D341Med (cell line): ENCODE measurements around the gene PFN1.
"Not testable (repeated sequence)": the region's sequence is repeated elsewhere in the genome, so short reads cannot be mapped to it uniquely, and the experiment has no call there.

ENCODE experiments used
- DNase-seq: peaks from one replicate; pipeline ENCODE4 v3.0.0; 2012; ENCODE audit warnings: low spot score

Gene PFN1

DNA sequence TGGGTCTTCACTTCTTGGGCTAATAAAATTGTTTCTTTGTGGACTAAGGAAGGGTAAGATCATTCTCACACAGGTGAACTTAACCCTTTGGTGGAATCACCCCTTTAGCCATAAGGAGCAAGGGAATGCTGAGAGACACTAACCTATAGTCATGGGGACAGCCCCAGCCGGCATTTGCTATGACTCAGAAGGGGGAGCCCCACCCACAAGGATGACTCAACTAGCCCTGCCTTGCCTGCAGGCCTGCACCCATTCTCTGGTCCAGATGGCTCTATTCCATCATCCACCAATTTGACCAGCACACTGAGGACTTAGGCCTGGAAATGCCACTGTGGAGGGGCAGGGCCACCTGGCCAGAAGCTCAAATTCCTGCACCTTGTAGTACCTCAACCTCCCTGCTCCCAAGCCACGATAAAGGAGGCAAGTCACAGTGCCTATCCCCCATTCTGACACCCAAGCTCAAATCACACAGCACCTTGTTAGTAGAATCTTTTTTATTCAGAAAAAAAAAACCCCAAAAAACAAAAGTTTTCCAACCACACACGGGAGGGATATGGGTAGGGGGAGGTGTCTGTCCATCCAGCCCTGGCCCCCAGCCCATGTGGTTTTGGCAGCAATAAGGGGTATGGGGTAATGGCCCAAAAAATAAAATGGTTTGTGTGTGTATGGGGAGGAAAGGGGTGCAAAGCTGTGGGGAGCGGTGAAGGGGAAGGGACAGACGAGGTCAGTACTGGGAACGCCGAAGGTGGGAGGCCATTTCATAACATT is 3.0 kb downstream of the PFN1 start:
- DNase-seq, result no peak

DNA sequence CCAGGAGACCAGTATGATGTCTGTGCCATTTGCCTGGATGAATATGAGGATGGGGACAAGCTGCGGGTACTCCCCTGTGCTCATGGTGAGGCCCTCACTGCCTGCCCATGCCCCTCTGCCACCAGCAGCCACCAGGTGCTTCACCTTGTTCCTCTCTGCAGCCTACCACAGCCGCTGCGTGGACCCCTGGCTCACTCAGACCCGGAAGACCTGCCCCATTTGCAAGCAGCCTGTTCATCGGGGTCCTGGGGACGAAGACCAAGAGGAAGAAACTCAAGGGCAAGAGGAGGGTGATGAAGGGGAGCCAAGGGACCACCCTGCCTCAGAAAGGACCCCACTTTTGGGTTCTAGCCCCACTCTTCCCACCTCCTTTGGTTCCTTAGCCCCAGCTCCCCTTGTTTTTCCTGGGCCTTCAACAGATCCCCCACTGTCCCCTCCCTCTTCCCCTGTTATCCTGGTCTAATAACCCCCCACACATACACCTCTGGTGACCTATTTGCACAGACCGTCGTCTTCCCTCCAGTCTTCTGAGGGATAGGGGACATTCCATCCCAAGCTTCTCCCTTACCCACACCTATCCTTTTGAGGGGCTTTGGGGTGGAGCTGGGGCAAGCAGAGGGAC is 3.7 kb downstream of the PFN1 start:
- no peak for DNase-seq

DNA sequence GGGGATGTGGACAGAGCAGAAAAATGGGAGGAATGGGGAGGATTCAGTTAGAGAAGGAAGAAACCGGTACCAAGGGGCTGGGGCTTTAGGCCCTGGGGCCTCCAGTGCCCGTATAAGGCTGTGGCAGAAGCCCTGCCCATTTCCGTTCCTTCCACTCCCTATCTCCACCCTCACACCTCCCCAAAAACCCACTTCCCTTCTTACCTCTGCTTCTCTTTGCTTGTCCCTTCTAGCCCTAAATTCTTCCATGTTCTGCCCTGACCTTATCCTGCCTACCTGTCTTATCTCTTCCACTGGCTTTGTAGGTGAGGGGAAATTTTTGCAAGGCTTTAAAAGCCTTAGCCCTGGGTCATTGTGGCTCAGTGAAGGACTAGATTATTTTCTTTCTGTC is 4.2 kb downstream of the PFN1 start:
- no peak for DNase-seq

DNA sequence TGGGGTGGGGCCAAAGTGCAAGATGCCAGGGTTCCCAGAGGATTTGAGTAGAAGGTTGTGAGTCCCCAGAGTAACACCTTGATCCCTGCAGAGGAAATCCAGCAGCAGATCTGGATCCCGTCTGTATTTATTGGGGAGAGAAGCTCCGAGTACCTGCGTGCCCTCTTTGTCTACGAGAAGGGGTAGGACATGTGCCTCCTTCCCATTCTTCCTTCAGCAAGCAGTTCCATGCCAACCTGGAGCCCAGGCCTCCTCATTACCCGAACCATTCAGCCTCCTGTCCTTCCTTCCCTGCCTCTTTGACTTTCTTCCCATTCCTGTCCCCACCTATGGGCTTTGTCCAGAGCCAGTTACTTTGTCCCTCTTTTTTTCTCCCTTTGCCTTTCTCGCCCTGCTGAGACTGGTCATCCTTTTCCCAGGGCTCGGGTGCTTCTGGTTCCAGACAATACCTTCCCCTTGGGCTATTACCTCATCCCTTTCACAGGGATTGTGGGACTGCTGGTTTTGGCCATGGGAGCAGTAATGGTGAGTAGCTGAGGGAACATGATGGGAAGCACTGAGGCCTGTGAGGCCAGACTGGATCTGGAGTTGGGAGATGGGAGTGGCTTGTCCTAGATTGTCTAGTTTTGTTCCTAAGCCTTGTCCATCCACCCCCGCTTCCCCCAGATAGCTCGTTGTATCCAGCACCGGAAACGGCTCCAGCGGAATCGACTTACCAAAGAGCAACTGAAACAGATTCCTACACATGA is 5.4 kb downstream of the PFN1 start:
- DNase-seq, result no peak

DNA sequence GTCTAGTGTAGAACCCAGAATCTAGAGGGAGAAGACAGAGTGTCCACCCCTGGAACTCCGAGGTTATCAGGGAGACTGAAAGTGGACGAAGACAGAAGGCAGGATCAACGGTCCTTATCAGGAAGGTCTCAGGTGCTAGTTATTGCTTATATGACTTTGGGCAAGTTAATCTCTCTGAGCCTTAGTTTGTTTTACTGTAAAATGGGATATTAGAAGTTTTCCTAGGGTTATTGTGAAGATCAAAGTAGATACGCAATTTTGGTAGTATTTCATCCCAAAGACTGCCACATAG is 7.1 kb downstream of the PFN1 start:
- no peak for DNase-seq

DNA sequence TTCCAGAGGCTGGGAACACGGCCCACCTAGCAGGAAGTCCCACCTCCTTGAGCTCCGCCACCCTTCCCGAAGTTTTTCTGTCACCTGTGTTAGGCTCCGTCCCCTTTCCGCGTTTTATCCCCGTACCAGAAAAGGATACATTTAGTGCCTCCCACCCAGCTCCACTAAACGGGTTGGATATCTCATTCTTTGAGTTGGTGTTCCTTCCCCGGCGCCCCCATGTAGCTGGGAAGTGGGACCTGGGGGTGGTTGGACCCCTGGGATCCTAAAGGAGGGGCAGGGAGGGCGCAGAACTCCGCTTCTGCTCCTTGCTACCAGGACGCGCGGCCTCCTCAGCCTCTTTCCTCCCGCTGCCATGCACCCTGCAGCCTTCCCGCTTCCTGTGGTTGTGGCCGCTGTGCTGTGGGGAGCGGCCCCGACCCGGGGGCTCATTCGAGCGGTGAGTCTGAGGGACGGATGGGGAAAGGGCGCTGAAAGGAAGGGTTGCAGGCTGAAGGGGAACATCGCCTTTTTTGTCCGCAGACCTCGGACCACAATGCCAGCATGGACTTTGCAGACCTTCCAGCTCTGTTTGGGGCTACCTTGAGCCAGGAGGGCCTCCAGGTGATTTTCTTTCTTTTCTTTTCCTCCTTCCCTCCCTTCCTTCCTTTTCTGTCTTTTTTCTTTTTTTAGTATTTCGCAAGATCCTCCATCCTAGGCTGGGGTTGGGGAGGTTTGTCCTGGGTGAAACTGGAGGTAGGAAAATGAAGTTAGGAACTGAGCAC is 7.6 kb downstream of the PFN1 start:
- DNase-seq, result peak; percentile 77

DNA sequence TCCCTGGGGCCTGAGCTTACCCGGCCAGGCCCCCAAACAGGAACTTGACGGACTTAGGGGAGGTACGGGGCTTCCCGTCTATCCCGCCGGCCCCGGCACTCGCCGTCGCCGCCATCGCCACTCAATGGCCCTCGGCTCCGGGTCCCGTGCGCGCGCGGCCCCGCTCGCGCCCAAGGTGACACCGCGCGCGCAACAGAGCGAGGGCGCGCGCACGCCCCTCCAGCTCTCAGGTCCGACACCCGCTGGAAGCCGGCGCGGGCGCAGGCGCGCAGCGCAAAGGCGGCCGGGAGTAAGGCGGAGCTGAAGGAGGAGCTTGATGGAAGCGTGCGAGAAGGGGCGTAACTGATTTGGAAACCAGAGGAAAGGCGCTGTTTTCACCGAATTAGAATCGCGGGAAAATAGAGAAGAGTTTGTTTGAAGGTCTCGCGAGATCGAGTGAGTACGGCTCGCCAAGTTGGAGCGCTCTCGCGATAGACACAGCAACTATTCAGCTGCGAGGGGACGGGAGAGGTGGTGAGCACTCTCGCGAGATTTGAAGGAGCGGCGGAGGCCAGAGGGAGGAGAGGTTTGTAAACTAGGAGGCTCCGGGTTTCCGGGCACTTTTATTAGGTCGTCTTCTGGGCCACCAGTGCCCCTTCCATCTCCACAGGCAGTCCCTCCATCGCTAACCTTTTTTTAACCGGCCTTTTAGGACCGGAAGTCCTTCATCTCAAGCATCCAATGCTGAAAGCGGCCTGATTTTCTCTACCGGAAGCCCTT is 8.4 kb downstream of the PFN1 start, which contains the start of the genes RNF167 and SLC25A11:
Gene RNF167, plus strand, starts transcription at position 473 of the 759 bp plus-strand sequence. CDS start 642 bp downstream, outside the sequence.
Gene SLC25A11, minus strand, starts transcription at position 251 of the 759 bp plus-strand sequence. Its CDS starts 136 bp downstream, at position 115.
- DNase-seq, result peak; percentile 94

DNA sequence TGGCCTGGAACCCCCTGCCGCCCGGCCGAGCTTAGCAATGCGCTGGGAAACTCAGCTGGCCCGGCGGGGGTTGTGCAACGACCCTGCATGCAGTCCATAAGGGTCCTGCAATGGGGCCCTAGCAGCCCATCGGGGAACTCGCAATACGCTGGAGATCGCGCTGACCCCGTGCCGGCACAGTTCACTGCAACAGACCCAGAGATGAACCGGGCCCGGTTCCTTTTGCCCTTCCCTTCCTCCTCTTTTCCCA is 8.9 kb downstream of the PFN1 start:
- no peak for DNase-seq

DNA sequence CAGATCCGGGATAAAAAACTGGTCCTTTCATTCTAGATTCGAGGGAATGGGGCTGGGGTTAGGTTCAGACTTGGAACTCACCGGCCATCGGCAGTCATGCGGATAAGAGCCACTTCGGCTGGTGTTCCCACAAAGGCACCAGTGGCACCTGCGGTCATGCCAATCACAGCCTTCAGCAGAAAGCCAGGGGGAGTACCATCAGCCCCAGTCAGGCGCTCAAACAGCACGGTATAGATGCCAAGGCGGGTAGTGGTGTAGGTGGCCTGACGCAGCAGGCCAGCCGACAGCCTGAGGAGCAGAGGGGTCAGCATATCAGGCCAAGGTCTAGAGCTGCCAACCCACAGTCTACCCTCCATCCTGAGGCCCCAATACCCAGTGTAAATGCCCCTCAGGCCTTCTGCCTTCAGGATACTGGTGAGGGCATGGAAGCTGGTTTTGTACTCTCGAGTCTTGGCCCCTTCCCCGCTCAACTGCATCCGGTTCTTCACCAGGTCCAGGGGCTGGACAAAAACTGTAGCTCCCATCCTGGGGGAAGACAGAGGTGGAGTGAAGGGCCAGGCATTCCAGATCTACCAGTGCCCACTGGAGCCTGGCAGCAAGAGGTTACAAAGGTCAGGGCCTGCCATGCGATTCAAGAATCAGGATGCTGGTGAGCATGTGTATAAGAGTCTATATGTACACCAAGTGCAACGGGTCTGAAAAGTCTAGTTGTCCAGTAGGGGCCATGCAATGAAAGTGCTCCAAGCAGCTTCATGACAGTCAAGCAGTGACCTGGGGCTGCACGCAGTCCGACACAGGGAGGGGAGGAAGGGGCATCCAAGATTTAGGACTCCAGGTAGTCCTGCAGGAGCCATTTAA is 9.4 kb downstream of the PFN1 start:
- DNase-seq, result no peak

DNA sequence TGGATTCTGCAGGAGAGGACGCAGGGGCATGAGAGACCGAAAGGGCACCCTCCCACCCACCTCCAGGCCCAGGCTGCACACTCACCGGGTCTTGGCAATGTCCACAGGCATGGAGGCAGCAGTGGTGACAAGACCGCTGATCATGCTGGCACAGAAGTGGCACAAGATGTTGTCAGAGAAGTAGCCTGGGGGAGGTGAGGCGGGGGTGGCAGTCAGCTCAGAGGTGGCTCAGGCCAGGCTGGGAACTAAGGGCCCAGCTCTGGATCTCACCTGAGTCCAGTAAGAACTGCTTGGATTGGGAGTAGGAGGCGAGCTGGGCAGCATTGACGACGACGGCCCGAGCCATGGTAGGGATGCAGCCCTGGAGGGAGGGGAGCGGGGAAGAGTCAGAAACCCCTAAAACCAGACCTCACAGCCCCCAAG is 10.2 kb downstream of the PFN1 start:
- DNase-seq, result no peak

DNA sequence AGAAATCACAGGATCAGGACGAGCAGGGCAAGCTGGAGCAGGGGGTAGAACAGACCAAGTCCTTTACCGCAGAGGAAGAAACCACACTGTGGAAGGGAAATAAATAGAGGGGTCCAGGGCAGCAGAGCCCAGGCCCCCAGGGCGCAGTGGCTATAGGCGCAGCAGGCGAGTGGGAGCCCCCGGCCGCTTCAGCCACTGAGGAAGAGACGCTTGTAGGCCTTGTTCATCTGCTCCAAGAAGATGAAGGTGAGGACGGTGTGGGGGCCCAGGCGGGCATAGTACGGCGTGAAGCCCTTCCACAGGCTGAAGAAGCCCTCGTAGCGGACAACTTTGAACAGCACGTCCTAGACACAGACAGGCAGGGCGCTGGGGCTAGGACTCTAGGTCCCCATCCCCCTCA is 10.8 kb downstream of the PFN1 start:
- no peak for DNase-seq

DNA sequence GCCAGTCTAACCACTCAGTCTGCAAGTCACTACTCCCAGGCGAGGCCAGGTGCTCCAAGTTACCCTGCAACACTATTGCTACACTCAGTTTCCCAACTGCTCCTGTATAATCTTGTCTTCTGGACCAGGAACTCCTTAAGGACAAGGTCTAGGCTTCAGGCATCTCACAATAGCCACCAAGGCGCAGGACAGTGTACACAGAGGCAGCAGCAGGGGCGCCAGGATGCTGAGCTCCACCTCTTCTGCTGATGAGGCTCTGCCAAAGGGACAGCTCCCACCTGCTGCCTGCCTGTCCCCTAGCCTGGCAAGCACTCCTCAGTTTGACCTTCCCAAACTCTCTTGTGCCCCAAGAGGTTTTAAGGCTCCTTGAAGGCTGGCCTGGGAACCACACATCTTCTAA is 11.9 kb downstream of the PFN1 start:
- DNase-seq, result no peak

DNA sequence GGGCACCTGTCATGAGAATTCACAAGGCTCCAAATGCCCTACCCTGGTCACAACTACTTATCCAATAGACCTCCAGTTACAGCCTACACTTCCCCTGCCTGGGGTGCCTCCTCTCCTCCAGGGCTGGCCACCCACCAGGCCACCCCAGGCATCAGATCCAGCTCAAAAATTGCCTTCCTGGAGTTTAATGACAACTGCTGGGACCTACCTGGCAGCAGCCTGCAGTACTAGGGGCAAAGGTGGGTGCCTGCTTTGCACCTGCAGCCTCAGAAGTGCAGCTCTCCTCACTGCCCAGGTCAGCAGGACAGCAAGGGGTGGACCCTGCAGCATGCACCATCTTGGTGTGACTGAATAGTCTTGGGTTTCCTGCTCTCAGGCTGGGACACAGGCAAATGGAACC is 12.7 kb downstream of the PFN1 start:
- DNase-seq, result no peak

DNA sequence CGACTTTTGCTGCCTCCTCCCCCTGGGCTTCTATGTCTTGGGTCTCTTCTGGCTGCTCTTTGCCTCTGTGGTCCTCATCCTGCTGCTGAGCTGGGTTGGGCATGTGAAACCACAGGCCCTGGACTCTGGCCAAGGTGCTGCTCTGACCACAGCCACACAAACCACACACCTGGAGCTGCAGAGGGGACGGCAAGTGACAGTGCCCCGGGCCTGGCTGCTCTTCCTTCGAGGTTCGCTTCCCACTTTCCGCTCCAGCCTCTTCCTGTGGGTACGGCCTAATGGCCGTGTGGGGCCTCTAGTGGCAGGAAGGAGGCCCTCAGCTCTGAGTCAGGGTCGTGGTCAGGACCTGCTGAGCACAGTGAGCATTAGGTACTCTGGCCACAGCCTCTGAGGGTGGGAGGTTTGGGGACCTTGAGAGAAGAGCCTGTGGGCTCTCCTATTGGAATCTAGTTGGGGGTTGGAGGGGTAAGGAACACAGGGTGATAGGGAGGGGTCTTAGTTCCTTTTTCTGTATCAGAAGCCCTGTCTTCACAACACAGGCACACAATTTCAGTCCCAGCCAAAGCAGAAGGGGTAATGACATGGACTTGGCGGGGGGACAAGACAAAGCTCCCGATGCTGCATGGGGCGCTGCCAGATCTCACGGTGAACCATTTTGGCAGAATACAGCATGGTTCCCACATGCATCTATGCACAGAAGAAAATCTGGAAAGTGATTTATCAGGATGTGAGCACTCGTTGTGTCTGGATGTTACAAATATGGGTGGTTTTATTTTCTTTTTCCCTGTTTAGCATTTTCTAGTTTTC is 14.0 kb downstream of the PFN1 start:
- DNase-seq, result no peak

DNA sequence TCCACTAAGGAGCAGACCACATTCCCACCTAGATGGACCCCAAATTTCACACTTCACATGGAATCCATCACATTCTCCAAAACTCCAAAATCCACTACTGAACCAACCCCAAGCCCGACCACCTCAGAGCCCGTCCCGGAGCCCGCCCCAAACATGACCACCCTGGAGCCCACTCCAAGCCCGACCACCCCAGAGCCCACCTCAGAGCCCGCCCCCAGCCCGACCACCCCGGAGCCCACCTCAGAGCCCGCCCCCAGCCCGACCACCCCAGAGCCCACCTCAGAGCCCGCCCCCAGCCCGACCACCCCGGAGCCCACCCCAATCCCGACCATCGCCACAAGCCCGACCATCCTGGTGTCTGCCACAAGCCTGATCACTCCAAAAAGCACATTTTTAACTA is 14.7 kb downstream of the PFN1 start:
- no peak for DNase-seq

DNA sequence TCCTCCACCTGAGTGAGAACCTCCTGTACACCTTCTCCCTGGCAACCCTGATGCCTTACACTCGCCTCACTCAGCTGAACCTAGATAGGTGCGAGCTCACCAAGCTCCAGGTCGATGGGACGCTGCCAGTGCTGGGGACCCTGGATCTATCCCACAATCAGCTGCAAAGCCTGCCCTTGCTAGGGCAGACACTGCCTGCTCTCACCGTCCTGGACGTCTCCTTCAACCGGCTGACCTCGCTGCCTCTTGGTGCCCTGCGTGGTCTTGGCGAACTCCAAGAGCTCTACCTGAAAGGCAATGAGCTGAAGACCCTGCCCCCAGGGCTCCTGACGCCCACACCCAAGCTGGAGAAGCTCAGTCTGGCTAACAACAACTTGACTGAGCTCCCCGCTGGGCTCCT is 15.6 kb downstream of the PFN1 start:
- no peak for DNase-seq

DNA sequence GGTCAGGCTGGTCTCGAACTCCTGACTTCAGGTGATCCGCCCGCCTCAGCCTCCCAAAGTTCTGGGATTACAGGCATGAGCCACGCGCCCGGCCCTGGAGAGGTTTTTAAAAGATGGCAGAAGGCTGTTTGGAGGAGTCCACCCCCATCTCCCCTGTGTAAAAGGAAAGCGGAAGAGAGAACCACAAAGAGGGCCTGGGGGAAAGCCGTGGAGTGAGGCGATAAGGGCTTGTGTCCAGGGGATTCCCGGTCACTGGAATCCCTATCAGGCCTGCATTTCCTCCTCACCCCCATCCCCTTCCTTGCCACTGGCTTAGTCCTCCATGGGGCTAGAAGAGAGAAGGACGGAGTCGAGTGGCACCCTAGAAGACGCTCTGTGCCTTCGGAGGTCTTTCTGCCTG is 16.4 kb downstream of the PFN1 start, which contains the start of gene GP1BA:
Gene GP1BA, plus strand, starts transcription at position 315 of the 400 bp plus-strand sequence. CDS start 328 bp downstream, outside the sequence.
- DNase-seq, result no peak

DNA sequence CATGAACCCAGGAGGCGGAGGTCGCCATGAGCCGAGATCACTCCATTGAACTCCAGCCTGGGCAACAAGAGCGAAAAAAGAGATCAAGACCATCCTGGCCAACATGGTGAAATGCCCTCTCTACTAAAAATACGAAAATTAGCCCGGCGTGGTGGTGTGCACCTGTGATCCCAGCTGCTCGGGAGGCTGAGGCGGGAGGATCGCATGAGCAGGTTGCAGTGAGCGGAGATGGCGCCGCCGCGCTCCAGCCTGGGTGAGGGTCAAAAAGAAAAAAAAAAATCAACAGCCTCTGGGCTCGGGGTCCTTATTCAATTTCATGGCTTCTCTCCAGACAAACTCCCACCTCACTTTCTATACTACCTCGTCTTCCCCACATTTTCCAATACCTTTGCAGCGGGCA is 19.4 kb downstream of the PFN1 start:
- DNase-seq, result no peak

DNA sequence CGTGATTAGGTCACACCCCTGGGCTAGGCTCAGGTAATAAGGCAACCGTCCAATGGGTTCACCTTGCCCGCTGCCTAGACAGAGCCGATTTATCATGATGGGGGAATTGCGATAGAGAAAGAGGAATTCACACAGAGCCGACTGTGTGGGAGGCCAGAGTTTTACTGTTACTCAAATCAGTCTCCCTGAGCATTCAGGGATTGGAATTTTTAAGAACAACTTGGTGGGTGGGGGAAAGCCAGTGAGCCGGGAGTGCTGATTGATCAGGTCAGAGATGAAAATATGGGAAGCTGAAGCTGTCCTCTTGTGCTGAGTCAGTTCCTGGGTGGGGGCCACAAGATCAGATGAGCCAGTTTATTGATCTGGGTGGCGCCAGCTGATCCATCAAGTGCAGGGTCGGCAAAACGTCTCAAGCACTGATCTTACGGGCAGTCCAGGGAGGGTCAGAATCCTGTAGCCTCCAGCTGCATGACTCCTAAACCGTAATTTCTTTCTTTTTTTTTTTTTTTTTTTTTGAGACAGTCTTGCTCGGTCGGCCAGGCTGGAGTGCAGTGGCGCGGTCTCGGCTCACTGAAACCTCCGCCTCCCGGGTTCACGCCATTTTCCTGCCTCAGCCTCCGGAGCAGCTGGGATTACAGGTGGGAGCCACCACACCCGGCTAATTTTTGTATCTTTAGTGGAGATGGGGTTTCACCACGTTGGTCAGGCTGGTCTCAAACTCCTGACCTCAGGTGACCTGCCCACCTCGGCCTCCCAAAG is 21.6 kb downstream of the PFN1 start:
- DNase-seq, result not testable (repeated sequence)
